ENCODE results near the gene SPAG16.

Gene SPAG16

DNA sequence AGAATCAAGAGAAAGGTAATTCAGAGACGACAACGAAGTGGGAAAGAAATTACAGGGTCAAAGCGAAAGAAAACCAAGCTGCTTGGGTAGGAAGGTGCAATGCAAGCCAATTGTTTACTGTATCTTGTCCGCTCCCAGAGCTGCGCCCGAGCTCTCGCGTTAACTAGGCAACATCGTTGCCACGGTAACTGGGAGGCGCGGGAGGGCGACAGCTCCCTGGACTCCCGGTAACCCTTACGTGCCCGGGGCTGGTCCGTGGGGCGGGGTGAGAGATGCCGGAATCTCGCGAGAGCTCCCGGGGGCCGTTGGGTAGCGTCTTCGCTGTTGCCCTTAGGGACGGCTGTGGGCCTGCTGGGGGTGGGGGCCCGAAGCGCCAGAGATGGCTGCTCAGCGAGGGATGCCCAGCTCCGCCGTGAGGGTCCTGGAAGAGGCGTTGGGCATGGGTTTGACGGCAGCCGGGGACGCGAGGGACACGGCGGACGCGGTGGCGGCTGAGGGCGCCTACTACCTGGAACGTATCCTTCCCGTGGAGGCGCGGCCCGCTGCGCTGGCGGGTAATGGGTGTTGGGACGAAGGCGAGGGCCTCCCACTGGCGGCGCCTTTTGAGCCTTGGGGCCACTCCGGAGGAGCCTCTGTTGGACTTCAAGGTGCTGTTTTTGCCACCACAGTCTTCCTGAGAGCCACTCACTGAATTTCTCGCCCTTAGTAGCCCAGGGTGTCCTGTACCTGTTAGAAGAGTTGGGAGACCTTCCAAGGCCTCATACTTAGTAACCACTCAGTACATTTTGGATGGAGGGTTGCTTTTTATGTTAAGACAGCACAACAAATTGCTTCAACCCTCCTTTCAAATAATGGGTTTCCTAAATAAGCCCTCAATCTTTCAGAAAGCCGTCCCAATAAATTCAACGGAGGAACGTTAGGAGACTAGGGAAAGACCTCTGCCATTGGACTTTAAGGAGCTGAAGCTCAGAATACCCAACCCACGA, at the start of gene SPAG16:
SPAG16 (plus strand) TSS at position 360 of the 986 bp plus-strand sequence.
- H3K4me3 ChIP-seq (ENCODE audit: low read depth, low read length) = peak within 1 kb of the TSS; percentile 93
- TF ChIP-seq CTCF (IDR thresholded peaks at IDR 0.05; ENCODE audit: borderline replicate concordance, insufficient read depth, low read depth, low read length) = no peak

DNA sequence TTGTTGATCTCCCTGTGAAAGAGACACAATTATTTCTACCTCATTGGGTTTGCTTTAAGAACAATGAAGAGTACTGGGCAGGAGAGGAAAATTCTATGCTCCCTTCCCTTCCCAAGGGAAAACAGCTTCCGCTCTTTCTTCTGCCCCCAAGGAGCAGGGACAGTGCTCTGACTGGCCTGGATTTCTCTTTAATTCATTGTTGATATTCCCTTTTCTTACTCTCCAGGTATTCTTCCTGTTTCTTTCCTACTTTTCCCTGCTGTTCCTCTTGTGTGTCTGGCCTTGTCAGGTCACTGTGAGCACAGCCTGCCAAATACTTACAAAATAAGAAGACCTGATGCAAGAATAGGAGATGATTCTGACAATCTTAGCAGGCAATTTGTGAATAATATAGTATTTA, 49.6 kb upstream of the SPAG16 start:
- no peak overlapping the region for H3K4me3 ChIP-seq (ENCODE audit: low read depth, low read length)
- no peak for TF ChIP-seq CTCF (IDR thresholded peaks at IDR 0.05; ENCODE audit: borderline replicate concordance, insufficient read depth, low read depth, low read length)

GRCh38 chr2:213235741-213236140, 48.5 kb upstream of the SPAG16 start:
- no peak for TF ChIP-seq CTCF (IDR thresholded peaks at IDR 0.05; ENCODE audit: borderline replicate concordance, insufficient read depth, low read depth, low read length)
- H3K4me3 ChIP-seq (ENCODE audit: low read depth, low read length) = no peak overlapping the region

- H3K4me3 ChIP-seq (ENCODE audit: low read depth, low read length) = peak overlapping the region; percentile 40
- TF ChIP-seq CTCF (IDR thresholded peaks at IDR 0.05; ENCODE audit: borderline replicate concordance, insufficient read depth, low read depth, low read length) = no peak
Observed at GRCh38 chr2:213237251-213237650, 47.0 kb upstream of the SPAG16 start.

GRCh38 chr2:213237787-213238186, 46.5 kb upstream of the SPAG16 start:
- peak overlapping the region; percentile 52 for H3K4me3 ChIP-seq (ENCODE audit: low read depth, low read length)
- no peak for TF ChIP-seq CTCF (IDR thresholded peaks at IDR 0.05; ENCODE audit: borderline replicate concordance, insufficient read depth, low read depth, low read length)

DNA sequence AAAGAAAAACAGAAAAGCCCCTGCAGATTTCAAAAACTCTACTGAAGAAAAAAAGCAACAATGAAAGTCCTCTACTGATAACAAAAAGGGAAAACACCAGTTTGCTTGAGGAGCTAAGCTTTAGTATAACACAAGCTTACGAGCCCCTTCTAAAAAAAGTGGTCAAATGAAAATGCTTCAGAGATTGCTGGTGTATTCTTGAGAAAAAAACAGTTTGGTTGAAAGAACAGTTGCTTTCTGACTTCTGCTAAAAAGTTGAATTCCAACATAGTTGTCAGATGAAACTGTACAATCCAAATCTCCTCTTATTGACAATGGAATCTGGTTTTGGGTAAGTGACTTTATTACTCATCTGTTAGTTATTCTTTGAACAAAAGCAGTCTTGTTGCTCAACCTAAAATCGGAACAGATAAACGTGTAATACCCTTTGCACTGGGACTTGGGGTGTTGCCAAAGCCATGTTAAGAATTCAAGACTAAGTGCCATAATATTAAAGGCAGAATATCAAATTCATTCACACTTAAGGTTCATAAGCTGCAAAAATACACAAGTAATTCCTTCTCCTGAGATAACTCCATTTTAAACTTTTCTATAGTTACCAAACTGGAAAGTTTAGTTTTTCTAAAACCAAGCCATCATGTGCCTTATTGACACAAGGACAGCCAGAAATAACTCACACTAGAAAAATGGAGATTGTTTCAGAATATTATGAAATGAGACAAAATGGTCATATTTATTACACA, 45.3 kb upstream of the SPAG16 start:
- no peak for TF ChIP-seq CTCF (IDR thresholded peaks at IDR 0.05; ENCODE audit: borderline replicate concordance, insufficient read depth, low read depth, low read length)
- H3K4me3 ChIP-seq (ENCODE audit: low read depth, low read length) = peak overlapping the region; percentile 52
